Adipocyte (in vitro differentiated cells): Measurements from ENCODE around the gene GDI2.

Experiments used
- DNase-seq: peaks from one replicate; pipeline ENCODE4 v3.0.0-alpha.2; 2015; ENCODE audit warnings: low read depth
- H3K27me3 ChIP-seq: replicated peaks from 2 replicates; pipeline ENCODE4 v1.7.0; 2013; ENCODE audit warnings: mild to moderate bottlenecking, low read length, moderate library complexity; ENCODE audit not compliant: control insufficient read depth, insufficient read depth
- H3K36me3 ChIP-seq: 2 replicates; pipeline ENCODE4 v1.7.0; 2013; ENCODE audit warnings: low read length, mild to moderate bottlenecking, moderate library complexity; ENCODE audit not compliant: control insufficient read depth, insufficient read depth, severe bottlenecking
- H3K4me1 ChIP-seq: 2 replicates; pipeline ENCODE4 v1.7.0; 2013; ENCODE audit warnings: mild to moderate bottlenecking, low read length, moderate library complexity; ENCODE audit not compliant: control insufficient read depth, insufficient read depth
- H3K4me3 ChIP-seq: 2 replicates; pipeline ENCODE4 v1.7.0; 2013; ENCODE audit warnings: mild to moderate bottlenecking, low read length, moderate library complexity
- H3K9ac ChIP-seq: 2 replicates; pipeline ENCODE4 v1.7.0; 2013; ENCODE audit warnings: mild to moderate bottlenecking, low read length, moderate library complexity
- H3K9me3 ChIP-seq: 2 replicates; pipeline ENCODE4 v1.7.0; 2013; ENCODE audit warnings: mild to moderate bottlenecking, low read length, moderate library complexity; ENCODE audit not compliant: control insufficient read depth

The GDI2 gene

GRCh38 chr10:5737352-5737751 lies 75.9 kb downstream of the GDI2 start:
- DNase-seq: no peak
- Histone ChIP-seq H3K9ac (no peak overlapping the region), H3K36me3 (peaks cover 60% of the 10 kb centered on the region)

GRCh38 chr10:5736591-5736990 lies 76.6 kb downstream of the GDI2 start:
- H3K9ac ChIP-seq: no peak overlapping the region
- H3K27me3 ChIP-seq: no peaks in the 10 kb centered on the region
- DNase-seq: no peak
- no peak overlapping the region for H3K4me3 ChIP-seq
- H3K4me1 ChIP-seq: no peaks in the 10 kb centered on the region
- H3K36me3 ChIP-seq: peaks cover 59% of the 10 kb centered on the region
- no peaks in the 10 kb centered on the region for H3K9me3 ChIP-seq

More at GRCh38 chr10:5737352-5737751, 75.9 kb downstream of the GDI2 start:
- Histone ChIP-seq H3K9me3 (no peaks in the 10 kb centered on the region), H3K27me3 (no peaks in the 10 kb centered on the region), H3K4me1 (no peaks in the 10 kb centered on the region), H3K4me3 (no peak overlapping the region)

GRCh38 chr10:5735119-5735518 lies 78.1 kb downstream of the GDI2 start:
- H3K9me3 ChIP-seq: no peaks in the 10 kb centered on the region
- H3K4me3 ChIP-seq: no peak overlapping the region
- no peak overlapping the region for H3K9ac ChIP-seq
- no peaks in the 10 kb centered on the region for H3K27me3 ChIP-seq
- DNase-seq: no peak
- peaks cover 59% of the 10 kb centered on the region for H3K36me3 ChIP-seq
- no peaks in the 10 kb centered on the region for H3K4me1 ChIP-seq

DNA sequence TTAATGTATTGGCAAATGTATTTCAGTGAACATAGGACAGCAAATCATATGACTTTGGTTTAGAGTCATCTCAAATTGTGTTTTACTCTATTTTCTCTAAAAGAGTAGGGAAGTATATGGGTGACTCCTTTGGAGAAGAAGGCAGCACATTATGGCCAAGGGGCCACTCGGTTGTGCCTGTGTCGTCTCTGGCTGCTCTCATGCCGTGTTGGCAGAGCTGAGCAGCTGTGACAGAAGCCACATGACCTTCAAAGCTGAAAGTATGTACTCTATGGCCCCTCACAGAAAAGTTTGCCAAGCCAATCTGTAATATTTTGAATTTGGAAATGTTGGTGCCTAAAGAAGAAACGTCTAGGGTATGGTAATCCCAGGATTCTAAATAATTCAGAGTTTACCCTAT lies 81.1 kb downstream of the GDI2 start:
- no peaks in the 10 kb centered on the region for H3K27me3 ChIP-seq
- peaks cover 60% of the 10 kb centered on the region for H3K36me3 ChIP-seq
- H3K9me3 ChIP-seq: no peaks in the 10 kb centered on the region
- DNase-seq: no peak
- no peak overlapping the region for H3K9ac ChIP-seq
- H3K4me3 ChIP-seq: no peak overlapping the region
- no peaks in the 10 kb centered on the region for H3K4me1 ChIP-seq

DNA sequence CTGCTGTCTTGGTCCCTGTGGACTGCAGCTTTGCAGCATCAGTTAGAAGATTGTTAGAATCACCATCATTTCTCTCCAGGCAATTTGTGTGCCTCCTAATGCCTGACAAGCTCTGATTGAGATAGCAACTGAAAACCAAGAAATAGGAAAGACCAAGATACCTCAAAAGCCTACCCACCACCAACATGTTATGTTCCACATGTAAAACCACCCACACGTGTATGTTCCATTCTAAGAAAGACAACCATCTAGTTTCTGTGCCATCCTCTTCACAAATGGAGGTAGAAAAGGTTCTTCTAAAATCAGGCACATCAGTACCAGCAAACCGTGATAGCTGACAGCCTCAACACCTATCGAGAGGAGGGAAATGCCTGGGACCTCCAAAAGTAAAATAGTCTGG lies 81.7 kb downstream of the GDI2 start:
- Histone ChIP-seq H3K9ac (no peak overlapping the region), H3K9me3 (no peaks in the 10 kb centered on the region), H3K36me3 (peaks cover 65% of the 10 kb centered on the region), H3K4me1 (no peaks in the 10 kb centered on the region), H3K27me3 (no peaks in the 10 kb centered on the region), H3K4me3 (no peak overlapping the region)
- DNase-seq: no peak

DNA sequence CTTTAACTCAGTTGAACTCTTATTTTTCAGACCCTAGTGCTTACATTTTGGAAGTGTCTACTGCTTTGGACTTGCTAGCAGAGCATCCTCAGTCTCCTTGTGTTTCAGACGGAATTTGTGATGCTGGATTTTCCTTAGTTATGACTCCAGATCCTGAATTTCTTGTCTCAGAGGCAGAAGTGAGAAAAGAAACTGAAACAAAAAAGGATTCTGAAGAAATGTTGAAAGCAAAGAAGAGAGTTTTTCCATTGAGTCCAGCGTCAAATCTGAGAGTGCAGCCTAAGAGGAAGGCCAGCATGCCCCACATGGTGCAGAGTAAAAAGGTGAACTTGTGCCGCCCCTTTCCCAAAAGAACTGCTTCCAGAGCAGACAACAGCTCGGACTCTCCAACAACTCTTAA lies 82.5 kb downstream of the GDI2 start:
- Histone ChIP-seq H3K36me3 (peaks cover 72% of the 10 kb centered on the region), H3K4me1 (no peaks in the 10 kb centered on the region), H3K4me3 (no peak overlapping the region), H3K9me3 (no peaks in the 10 kb centered on the region), H3K9ac (no peak overlapping the region), H3K27me3 (no peaks in the 10 kb centered on the region)
- no peak for DNase-seq

DNA sequence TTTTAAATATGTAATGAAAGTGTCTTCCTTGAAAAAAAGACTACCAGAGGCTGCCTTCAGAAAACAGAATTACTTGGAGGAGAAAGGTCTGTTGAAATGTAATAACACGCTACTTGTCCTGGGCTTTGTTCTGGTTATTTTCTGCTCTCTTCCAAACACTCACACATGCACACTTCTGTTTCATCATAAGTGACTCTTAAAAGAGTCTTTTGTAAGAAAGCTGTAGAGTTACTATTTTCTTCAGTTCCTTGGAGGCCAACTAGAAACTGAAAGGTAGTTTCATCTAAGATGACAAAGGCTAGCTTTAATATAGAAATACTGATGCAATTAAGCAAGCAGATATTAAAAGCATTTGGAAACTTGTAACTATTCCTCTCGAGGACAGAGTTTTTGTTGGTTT lies 89.5 kb downstream of the GDI2 start:
- Histone ChIP-seq H3K4me3 (no peak overlapping the region), H3K9ac (no peak overlapping the region), H3K27me3 (no peaks in the 10 kb centered on the region), H3K4me1 (peaks cover 32% of the 10 kb centered on the region), H3K36me3 (peaks cover 45% of the 10 kb centered on the region), H3K9me3 (no peaks in the 10 kb centered on the region)
- DNase-seq: no peak

GRCh38 chr10:5720182-5720581 lies 93.1 kb downstream of the GDI2 start:
- H3K27me3 ChIP-seq: no peaks in the 10 kb centered on the region
- peaks cover 33% of the 10 kb centered on the region for H3K4me1 ChIP-seq
- no peak overlapping the region for H3K4me3 ChIP-seq
- peaks cover 17% of the 10 kb centered on the region for H3K36me3 ChIP-seq
- H3K9ac ChIP-seq: no peak overlapping the region
- DNase-seq: no peak
- no peaks in the 10 kb centered on the region for H3K9me3 ChIP-seq

DNA sequence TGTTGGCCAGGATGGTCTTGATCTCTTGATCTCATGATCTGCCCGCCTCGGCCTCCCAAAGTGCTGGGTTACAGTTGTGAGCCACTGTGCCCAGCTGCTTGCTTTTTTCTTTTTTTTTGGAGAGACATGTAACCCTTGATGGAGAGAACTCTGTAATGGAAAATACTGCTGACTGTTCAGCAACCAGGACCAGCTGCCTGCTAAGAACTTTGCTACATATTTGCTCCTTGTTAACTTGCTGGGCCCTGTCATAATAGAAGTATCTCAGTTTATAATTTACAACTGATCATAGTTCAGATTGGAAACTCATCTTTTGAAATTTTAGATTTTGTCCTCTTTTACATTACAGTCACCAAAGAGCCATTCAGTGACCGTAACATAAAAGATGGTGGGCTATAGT lies 93.7 kb downstream of the GDI2 start:
- Histone ChIP-seq H3K36me3 (peaks cover 13% of the 10 kb centered on the region), H3K4me3 (no peak overlapping the region), H3K27me3 (no peaks in the 10 kb centered on the region), H3K9ac (no peak overlapping the region), H3K9me3 (no peaks in the 10 kb centered on the region), H3K4me1 (peaks cover 33% of the 10 kb centered on the region)
- no peak for DNase-seq
